Right lobe of liver (tissue), 6 donors: ENCODE results near the gene ZNF157. TPM values are rescaled to one million over a fixed set of nuclear protein-coding genes. Genes with fewer than 3 reads are reported as not detected.

ENCODE experiments used
- ATAC-seq, 4 donors: fragments of 200-7000 bp; cut with Tn5 transposase; one replicate each; pipeline ENCODE4 v1.9.1; 2020; ENCODE audit warnings: mild to moderate bottlenecking in 4 of 4, moderate library complexity in 4 of 4
- DNase-seq, 3 donors: peaks; one replicate each; pipeline ENCODE4 v3.0.0-alpha.2; 2020
- H3K27ac ChIP-seq, 3 donors: fragments of 200-600 bp; one replicate each; pipeline ENCODE4 v1.8.0; 2022
- H3K27me3 ChIP-seq, 2 donors: fragments of 200-600 bp; one replicate each; pipeline ENCODE4 v1.8.0; 2022
- H3K36me3 ChIP-seq, 4 donors: fragments of 200-600 bp; sonication (generic) in 1 of 4; one replicate each; pipeline versions ENCODE4 v1.5.1 to v1.8.0; 2017 to 2022; ENCODE audit warnings: control low read depth in 1 of 4
- H3K4me1 ChIP-seq, 4 donors: fragments of 200-600 bp; sonication (generic) in 1 of 4; one replicate each; pipeline versions ENCODE4 v1.5.1 to v1.8.0; 2017 to 2022; ENCODE audit warnings: control low read depth in 1 of 4
- H3K4me3 ChIP-seq, 3 donors: fragments of 200-600 bp; one replicate each; pipeline ENCODE4 v1.8.0; 2022
- H3K9me3 ChIP-seq, 4 donors: fragments of 200-600 bp; sonication (generic) in 1 of 4; one replicate each; pipeline versions ENCODE4 v1.5.1 to v1.8.0; 2017 to 2022; ENCODE audit warnings: control low read depth in 1 of 4
- POLR2A ChIP-seq: fragments of 450-650 bp; IDR thresholded peaks from one replicate; pipeline ENCODE4 v1.6.1; 2017; ENCODE audit warnings: antibody characterized with exemption, mild to moderate bottlenecking
- WGBS: methylation state at CpG from one replicate; pipeline ENCODE4 v1.1.6; 2018; ENCODE audit warnings: low coverage, low lambda C conversion rate; ENCODE audit not compliant: insufficient coverage; ENCODE audit errors: missing lambda C conversion rate; 5-methylcytosine and 5-hydroxymethylcytosine counted together
- intact Hi-C, 2 donors: fragments of 100-400 bp; cut with DNase I; formaldehyde crosslinking; loops; one replicate each; pipeline versions ENCODE4 v1.11.2 to v1.14.1; 2022
- total RNA-seq, 6 experiments: library from RNA; depleted of rRNA in 2 of 6; stranded (reverse); fragments of >200 nt in 2 of 6; fragmentation: NEBNext Ultra II Directional in 3 of 6; extraction: Animal tissue kit (Norgen Biotek cat#: 25700) in 3 of 6; gene quantifications; one replicate each; pipeline versions ENCODE4 v1.1.0 to v1.2.4, GENCODE V29; 2016 to 2023
- TF ChIP-seq, protein P1 (sequence below), 4 donors: fragments of 200-600 bp in 3 of 4; fragments of 450-650 bp in 1 of 4; IDR thresholded peaks; one replicate each; pipeline versions ENCODE4 v1.5.1 to v1.8.0; 2016 to 2022; ENCODE audit warnings: antibody characterized with exemption in 4 of 4, mild to moderate bottlenecking in 2 of 4
- donor health status: DM: no; HTN: yes; CAD: no.
- donor health status: DM: no; HTN: no; CAD: no.
- donor health status: DM: no; HTN: no; CAD: no.
- donor health status: DM: no; HTN: yes; CAD: no.
- donor health status: DM: no; HTN: yes; CAD: no.

Gene ZNF157
- total RNA-seq, 6 experiments from 2014 or later, result not detected

DNA sequence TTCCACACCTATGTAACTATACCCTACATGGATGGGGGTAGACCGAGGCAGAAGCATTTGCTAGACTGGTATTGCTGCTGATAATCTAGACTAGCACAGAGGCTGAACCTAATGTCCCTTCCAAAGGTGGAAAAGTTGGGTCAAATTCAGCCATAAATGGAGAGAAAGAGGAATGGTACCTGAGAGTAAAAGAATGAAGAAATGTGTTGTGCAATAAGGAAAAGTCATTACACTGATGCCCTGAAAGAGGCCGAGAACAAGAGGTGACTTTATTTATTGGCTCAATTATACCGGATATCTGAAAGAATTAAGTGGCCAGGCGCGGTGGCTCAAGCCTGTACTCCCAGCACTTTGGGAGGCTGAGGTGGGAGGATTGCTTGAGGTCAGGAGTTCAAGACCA is 60.5 kb downstream of the ZNF157 start:
- DNase-seq (no peak), ATAC-seq (no peak)
- TF ChIP-seq, protein P1, sequence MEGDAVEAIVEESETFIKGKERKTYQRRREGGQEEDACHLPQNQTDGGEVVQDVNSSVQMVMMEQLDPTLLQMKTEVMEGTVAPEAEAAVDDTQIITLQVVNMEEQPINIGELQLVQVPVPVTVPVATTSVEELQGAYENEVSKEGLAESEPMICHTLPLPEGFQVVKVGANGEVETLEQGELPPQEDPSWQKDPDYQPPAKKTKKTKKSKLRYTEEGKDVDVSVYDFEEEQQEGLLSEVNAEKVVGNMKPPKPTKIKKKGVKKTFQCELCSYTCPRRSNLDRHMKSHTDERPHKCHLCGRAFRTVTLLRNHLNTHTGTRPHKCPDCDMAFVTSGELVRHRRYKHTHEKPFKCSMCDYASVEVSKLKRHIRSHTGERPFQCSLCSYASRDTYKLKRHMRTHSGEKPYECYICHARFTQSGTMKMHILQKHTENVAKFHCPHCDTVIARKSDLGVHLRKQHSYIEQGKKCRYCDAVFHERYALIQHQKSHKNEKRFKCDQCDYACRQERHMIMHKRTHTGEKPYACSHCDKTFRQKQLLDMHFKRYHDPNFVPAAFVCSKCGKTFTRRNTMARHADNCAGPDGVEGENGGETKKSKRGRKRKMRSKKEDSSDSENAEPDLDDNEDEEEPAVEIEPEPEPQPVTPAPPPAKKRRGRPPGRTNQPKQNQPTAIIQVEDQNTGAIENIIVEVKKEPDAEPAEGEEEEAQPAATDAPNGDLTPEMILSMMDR (IDR thresholded peaks at IDR 0.05), result no peak
- TF ChIP-seq POLR2A, result no peak
- intact Hi-C loops, result no loop called here
- H3K36me3 ChIP-seq, result no peaks in the 10 kb centered on the region
- 81% methylated on average over 5 of the region's 5 CpGs for WGBS
- no peaks in the 10 kb centered on the region for H3K9me3 ChIP-seq
- H3K4me3 ChIP-seq, result no peak overlapping the region
- no peaks in the 10 kb centered on the region for H3K27me3 ChIP-seq
- H3K27ac ChIP-seq, result no peak overlapping the region
- H3K4me1 ChIP-seq, result no peaks in the 10 kb centered on the region

DNA sequence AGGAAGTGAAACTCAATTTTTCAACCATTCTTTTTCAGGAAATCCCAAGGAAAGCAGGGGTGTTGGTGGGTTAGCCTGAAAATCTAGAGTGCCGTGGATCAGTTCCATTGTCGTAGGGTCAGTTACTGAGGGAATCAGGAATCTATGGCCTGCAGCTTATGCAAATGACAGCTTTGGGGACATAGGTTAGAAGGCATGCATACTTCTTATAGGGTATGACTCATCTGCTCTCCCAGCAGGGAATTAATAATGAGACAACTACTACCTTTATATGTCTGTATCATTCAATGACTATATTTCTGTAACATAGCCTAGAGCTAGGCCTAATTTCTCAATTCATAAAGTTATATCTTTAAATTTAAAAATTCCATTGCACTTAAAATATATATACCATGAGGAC is 76.1 kb downstream of the ZNF157 start:
- Histone ChIP-seq H3K27me3 (no peaks in the 10 kb centered on the region), H3K4me1 (no peaks in the 10 kb centered on the region), H3K4me3 (no peak overlapping the region), H3K27ac (no peak overlapping the region), H3K9me3 (peaks cover 0 to 30% (median 15%) of the 10 kb centered on the region in 4 donors), H3K36me3 (peaks cover 0 to 2% (median 0%) of the 10 kb centered on the region in 4 donors)
- intact Hi-C loops, result no loop called here
- DNase-seq (no peak), ATAC-seq (no peak)
- WGBS, result 55% methylated on average over 2 of the region's 2 CpGs
- TF ChIP-seq, protein P1 (IDR thresholded peaks at IDR 0.05), result no peak
- TF ChIP-seq POLR2A, result no peak

DNA sequence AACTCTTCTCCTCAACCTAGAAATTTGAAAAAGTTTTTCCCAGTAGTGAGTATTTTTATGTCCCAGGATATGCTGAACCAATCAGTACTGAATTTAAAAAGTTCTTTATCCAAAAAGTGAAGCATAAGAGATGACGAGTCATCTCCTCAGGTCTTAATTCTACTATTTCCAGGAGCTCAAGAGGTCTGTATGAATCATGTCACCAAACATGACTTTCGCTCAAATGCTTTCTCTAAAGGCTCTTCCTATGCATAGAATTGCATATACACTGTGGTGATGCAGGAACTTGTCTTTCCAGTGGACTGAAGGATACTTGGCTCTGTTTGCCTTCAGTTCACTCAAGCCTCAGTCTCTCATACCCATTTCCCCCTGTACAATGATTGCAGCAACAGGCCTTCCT is 76.6 kb downstream of the ZNF157 start:
- TF ChIP-seq, protein P1 (IDR thresholded peaks at IDR 0.05), result no peak
- no peak for TF ChIP-seq POLR2A
- ATAC-seq (no peak), DNase-seq (no peak)
- Histone ChIP-seq H3K27ac (no peak overlapping the region), H3K36me3 (peaks cover 0 to 2% (median 0%) of the 10 kb centered on the region in 4 donors), H3K9me3 (peaks cover 0 to 30% (median 15%) of the 10 kb centered on the region in 4 donors), H3K4me3 (no peak overlapping the region), H3K27me3 (no peaks in the 10 kb centered on the region), H3K4me1 (no peaks in the 10 kb centered on the region)
- intact Hi-C loops, result no loop called here
- WGBS, result 83% methylated on average over 2 of the region's 2 CpGs

DNA sequence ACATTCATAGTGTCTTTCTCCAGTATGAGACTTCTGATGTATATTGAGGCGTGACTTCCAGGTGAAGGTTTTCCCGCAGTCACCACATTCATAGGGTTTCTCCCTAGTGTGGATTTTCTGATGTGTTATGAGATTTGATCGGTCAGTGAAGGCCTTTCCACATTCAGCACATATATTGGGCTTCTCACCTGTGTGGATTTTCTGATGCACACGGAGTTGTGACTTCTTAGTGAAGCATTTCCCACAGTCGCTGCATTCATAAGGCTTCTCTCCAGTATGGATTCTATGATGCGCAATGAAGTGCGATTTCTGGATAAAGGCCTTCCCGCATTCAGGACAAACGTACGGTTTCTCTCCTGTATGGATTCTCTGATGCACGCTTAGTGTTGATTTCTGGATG is 77.2 kb downstream of the ZNF157 start:
- intact Hi-C loops, result no loop called here
- TF ChIP-seq, protein P1 (IDR thresholded peaks at IDR 0.05), result no peak
- 82% methylated on average over 11 of the region's 11 CpGs for WGBS
- Histone ChIP-seq H3K4me3 (no peak overlapping the region), H3K4me1 (no peaks in the 10 kb centered on the region), H3K27me3 (no peaks in the 10 kb centered on the region), H3K27ac (no peak overlapping the region), H3K36me3 (peaks cover 0 to 5% (median 0%) of the 10 kb centered on the region in 4 donors), H3K9me3 (peaks cover 0 to 30% (median 15%) of the 10 kb centered on the region in 4 donors)
- no peak for ATAC-seq
- DNase-seq, result no peak
